Right lobe of liver (tissue), 6 donors: ENCODE measurements around the gene ATP1A3. TPM values are rescaled to one million over a fixed set of nuclear protein-coding genes. Genes with fewer than 3 reads are reported as not detected.
"Not testable (repeated sequence)": the region's sequence is repeated elsewhere in the genome, so short reads cannot be mapped to it uniquely, and the experiment has no call there.

Experiments
- ATAC-seq, 4 donors: fragments of 200-7000 bp; cut with Tn5 transposase; one replicate each; pipeline ENCODE4 v1.9.1; 2020; ENCODE audit warnings: mild to moderate bottlenecking in 4 of 4, moderate library complexity in 4 of 4
- DNase-seq, 3 donors: peaks; one replicate each; pipeline ENCODE4 v3.0.0-alpha.2; 2020
- H3K27ac ChIP-seq, 3 donors: fragments of 200-600 bp; one replicate each; pipeline ENCODE4 v1.8.0; 2022
- H3K27me3 ChIP-seq, 2 donors: fragments of 200-600 bp; one replicate each; pipeline ENCODE4 v1.8.0; 2022
- H3K36me3 ChIP-seq, 4 donors: fragments of 200-600 bp; sonication (generic) in 1 of 4; one replicate each; pipeline versions ENCODE4 v1.5.1 to v1.8.0; 2017 to 2022; ENCODE audit warnings: control low read depth in 1 of 4
- H3K4me1 ChIP-seq, 4 donors: fragments of 200-600 bp; sonication (generic) in 1 of 4; one replicate each; pipeline versions ENCODE4 v1.5.1 to v1.8.0; 2017 to 2022; ENCODE audit warnings: control low read depth in 1 of 4
- H3K4me3 ChIP-seq, 3 donors: fragments of 200-600 bp; one replicate each; pipeline ENCODE4 v1.8.0; 2022
- H3K9me3 ChIP-seq, 4 donors: fragments of 200-600 bp; sonication (generic) in 1 of 4; one replicate each; pipeline versions ENCODE4 v1.5.1 to v1.8.0; 2017 to 2022; ENCODE audit warnings: control low read depth in 1 of 4
- POLR2A ChIP-seq: fragments of 450-650 bp; IDR thresholded peaks from one replicate; pipeline ENCODE4 v1.6.1; 2017; ENCODE audit warnings: antibody characterized with exemption, mild to moderate bottlenecking
- WGBS: methylation state at CpG from one replicate; pipeline ENCODE4 v1.1.6; 2018; ENCODE audit warnings: low coverage, low lambda C conversion rate; ENCODE audit not compliant: insufficient coverage; ENCODE audit errors: missing lambda C conversion rate; 5-methylcytosine and 5-hydroxymethylcytosine counted together
- intact Hi-C, 2 donors: fragments of 100-400 bp; cut with DNase I; formaldehyde crosslinking; loops; one replicate each; pipeline versions ENCODE4 v1.11.2 to v1.14.1; 2022
- long read RNA-seq: library from polyadenylated mRNA; unstranded; transcript quantifications from one replicate; pipeline ENCODE4 v2.0.0, GENCODE V29; 2019
- total RNA-seq, 6 experiments: library from RNA; depleted of rRNA in 2 of 6; stranded (reverse); fragments of >200 nt in 2 of 6; fragmentation: NEBNext Ultra II Directional in 3 of 6; extraction: Animal tissue kit (Norgen Biotek cat#: 25700) in 3 of 6; gene quantifications; one replicate each; pipeline versions ENCODE4 v1.1.0 to v1.2.4, GENCODE V29; 2016 to 2023
- TF ChIP-seq, protein P1 (sequence below), 4 donors: fragments of 200-600 bp in 3 of 4; fragments of 450-650 bp in 1 of 4; IDR thresholded peaks; one replicate each; pipeline versions ENCODE4 v1.5.1 to v1.8.0; 2016 to 2022; ENCODE audit warnings: antibody characterized with exemption in 4 of 4, mild to moderate bottlenecking in 2 of 4
- donor health status: DM: no; HTN: yes; CAD: no.
- donor health status: DM: no; HTN: no; CAD: no.
- donor health status: DM: no; HTN: no; CAD: no.
- donor health status: DM: no; HTN: yes; CAD: no.
- donor health status: DM: no; HTN: yes; CAD: no.

Gene ATP1A3
- under 1 TPM in 2 of 6 experiments, not detected in 4; 0.07 TPM for total RNA-seq
- long read RNA-seq, result 0 reads

DNA sequence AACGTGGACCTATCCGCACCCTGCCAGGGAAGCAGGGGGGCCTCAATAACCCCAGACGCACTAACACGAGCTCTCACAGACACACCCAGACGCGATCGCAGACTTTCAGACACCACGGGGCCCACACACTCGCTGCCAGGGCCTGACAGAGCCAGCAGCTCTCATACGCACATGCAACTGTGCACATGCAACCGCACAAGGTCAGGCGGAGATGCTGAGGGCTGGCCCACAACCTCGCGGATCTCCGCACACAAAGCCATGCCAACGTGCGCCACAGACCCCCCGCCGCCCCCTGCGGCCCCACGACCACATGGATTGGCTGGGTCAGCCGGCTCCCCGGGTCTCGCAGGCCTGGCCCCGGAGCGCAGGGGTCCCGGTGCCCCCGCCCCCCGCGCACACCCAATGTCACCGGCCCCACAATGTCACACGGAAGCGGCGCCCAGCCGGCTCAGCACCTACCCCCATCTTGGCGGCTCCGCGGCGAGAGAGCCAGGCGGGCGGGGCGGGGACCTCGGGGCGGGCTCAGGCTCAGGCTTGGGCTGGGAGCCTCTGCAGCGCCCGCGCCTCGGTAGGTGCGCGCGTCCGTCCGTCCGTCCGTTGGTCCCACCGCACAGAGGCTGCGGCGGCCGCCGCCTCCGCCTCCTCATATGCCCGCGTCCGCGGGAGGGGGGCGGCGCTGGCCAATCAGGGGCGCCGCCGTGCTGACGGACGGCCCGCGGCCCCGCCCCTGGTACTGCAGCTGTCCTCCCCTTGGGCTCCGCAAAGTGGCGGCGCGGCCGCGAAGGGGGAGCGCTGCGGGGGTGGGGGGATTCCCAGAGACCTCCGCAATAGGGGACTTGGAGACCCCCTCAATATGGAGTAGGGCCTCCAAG lies at the start of gene ATP1A3:
Gene ATP1A3 (minus strand): TSS at position 619 of the 872 bp plus-strand sequence. CDS start 154 bp downstream, at position 465.
- peaks cover 0 to 7% of the 10 kb centered on the region in 2 donors for H3K27me3 ChIP-seq
- peak within 1 kb of the TSS in 2 of 3 donors; percentile 12 to 16 for H3K4me3 ChIP-seq
- TF ChIP-seq, protein P1, sequence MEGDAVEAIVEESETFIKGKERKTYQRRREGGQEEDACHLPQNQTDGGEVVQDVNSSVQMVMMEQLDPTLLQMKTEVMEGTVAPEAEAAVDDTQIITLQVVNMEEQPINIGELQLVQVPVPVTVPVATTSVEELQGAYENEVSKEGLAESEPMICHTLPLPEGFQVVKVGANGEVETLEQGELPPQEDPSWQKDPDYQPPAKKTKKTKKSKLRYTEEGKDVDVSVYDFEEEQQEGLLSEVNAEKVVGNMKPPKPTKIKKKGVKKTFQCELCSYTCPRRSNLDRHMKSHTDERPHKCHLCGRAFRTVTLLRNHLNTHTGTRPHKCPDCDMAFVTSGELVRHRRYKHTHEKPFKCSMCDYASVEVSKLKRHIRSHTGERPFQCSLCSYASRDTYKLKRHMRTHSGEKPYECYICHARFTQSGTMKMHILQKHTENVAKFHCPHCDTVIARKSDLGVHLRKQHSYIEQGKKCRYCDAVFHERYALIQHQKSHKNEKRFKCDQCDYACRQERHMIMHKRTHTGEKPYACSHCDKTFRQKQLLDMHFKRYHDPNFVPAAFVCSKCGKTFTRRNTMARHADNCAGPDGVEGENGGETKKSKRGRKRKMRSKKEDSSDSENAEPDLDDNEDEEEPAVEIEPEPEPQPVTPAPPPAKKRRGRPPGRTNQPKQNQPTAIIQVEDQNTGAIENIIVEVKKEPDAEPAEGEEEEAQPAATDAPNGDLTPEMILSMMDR (IDR thresholded peaks at IDR 0.05), result no peak
- ATAC-seq (peak; percentile 44 to 61 (median 50)), DNase-seq (no peak)
- H3K4me1 ChIP-seq, result no peaks in the 10 kb centered on the region
- under 1% methylated on average over 25 of the region's 84 CpGs for whole genome bisulfite sequencing
- no peaks in the 10 kb centered on the region for H3K36me3 ChIP-seq
- H3K9me3 ChIP-seq, result no peaks in the 10 kb centered on the region
- no peak within 1 kb of the TSS for H3K27ac ChIP-seq
- intact Hi-C loops, result no loop called here

GRCh38 chr19:42042455-42043170 lies 48.6 kb upstream of the ATP1A3 start:
- Histone ChIP-seq H3K4me3 (no peak overlapping the region), H3K4me1 (no peaks in the 10 kb centered on the region), H3K9me3 (no peaks in the 10 kb centered on the region), H3K27ac (no peak overlapping the region), H3K27me3 (no peaks in the 10 kb centered on the region), H3K36me3 (no peaks in the 10 kb centered on the region)
- WGBS, result 93% methylated on average over 10 of the region's 30 CpGs
- no peak for TF ChIP-seq POLR2A
- TF ChIP-seq, protein P1 (IDR thresholded peaks at IDR 0.05), result no peak
- DNase-seq, result no peak
- intact Hi-C loops, result no loop called here
- ATAC-seq, result no peak

DNA sequence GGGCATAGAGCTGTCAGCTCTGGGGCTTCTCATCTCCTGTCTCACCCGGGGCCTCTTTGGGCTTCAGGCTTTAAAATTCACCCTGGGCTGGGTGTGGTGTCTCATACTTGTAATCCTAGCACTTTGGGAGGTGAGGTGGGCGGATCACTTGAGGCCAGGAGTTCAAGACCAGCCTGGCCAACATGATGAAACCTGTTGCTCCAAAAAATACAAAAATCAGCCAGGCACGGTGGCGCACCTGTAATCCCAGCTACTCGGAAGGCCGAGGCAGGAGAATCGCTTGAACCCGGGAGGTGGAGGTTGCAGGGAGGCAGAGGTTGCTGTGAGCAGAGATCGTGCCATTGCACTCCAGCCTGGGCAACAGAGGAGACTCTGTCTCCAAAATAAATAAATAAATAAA lies 46.5 kb upstream of the ATP1A3 start:
- H3K9me3 ChIP-seq, ATAC-seq, H3K27me3 ChIP-seq, H3K4me3 ChIP-seq, intact Hi-C loops, H3K27ac ChIP-seq, H3K4me1 ChIP-seq, DNase-seq, H3K36me3 ChIP-seq: not testable (repeated sequence)
- WGBS, result 73% methylated on average over 4 of the region's 9 CpGs

DNA sequence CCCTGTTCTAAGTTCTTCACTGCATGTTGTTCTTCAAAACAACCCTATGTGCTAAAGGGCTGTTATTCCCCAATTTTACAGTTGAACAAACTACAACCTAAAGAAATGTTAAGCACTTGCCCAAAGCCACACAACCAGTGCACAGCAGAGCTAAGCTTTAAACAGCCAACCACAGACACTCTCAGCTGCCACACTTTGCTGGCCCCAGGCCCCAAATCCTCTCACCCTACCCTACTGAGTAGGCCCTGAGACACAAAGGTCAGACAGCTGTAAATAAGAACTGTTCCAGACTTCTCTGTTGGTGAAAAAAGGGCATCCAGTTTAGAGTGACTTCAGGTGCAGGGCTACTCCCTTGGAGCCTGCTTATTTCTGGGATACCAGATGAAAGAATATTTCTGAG lies 46.0 kb upstream of the ATP1A3 start:
- Histone ChIP-seq H3K4me3 (no peak overlapping the region), H3K9me3 (no peaks in the 10 kb centered on the region), H3K4me1 (no peaks in the 10 kb centered on the region), H3K27ac (no peak overlapping the region), H3K36me3 (no peaks in the 10 kb centered on the region), H3K27me3 (no peaks in the 10 kb centered on the region)
- no peak for DNase-seq
- TF ChIP-seq, protein P1 (IDR thresholded peaks at IDR 0.05), result no peak
- TF ChIP-seq POLR2A, result no peak
- no peak for ATAC-seq
- intact Hi-C loops, result no loop called here

- Histone ChIP-seq H3K27ac (no peak overlapping the region), H3K4me1 (no peaks in the 10 kb centered on the region), H3K4me3 (no peak overlapping the region), H3K27me3 (no peaks in the 10 kb centered on the region), H3K36me3 (no peaks in the 10 kb centered on the region), H3K9me3 (no peaks in the 10 kb centered on the region)
- ATAC-seq, result no peak
- 90% methylated on average over 2 of the region's 6 CpGs for WGBS
- intact Hi-C loops, result no loop called here
- no peak for DNase-seq
- TF ChIP-seq POLR2A, result no peak
- TF ChIP-seq, protein P1 (IDR thresholded peaks at IDR 0.05), result no peak
Measured at GRCh38 chr19:42038666-42039065, 44.6 kb upstream of the ATP1A3 start.
